Measurements from ENCODE around the gene STK35. TPM values are rescaled to one million over a fixed set of nuclear protein-coding genes. Genes with fewer than 3 reads are reported as not detected.

STK35 gene
- total and polyA plus RNA-seq, 7 donors: 4.8 to 16.8 (median 13.6) TPM

GRCh38 chr20:2130062-2130591, 28.5 kb downstream of the STK35 start:
- Histone ChIP-seq H3K27ac (peak overlapping the region in 1 of 4 donors; percentile 37), H3K4me3 (no peak overlapping the region), H3K9me3 (no peaks in the 10 kb centered on the region), H3K27me3 (no peaks in the 10 kb centered on the region), H3K36me3 (peaks cover 0 to 8% (median 0%) of the 10 kb centered on the region in 4 donors), H3K4me1 (peaks cover 0 to 77% (median 68%) of the 10 kb centered on the region in 4 donors)
- WGBS, 2 donors: 92 to 93% methylated on average over 15 of the region's 15 CpGs
- DNase-seq: no peak
- intact Hi-C loops (cut with DNase I): no loop called here
- TF ChIP-seq CTCF (IDR thresholded peaks at IDR 0.05) (no peak), POLR2A (IDR thresholded peaks at IDR 0.05) (no peak), EP300 (IDR thresholded peaks at IDR 0.05) (no peak), POLR2AphosphoS5 (IDR thresholded peaks at IDR 0.05) (no peak)

- DNase-seq: peak; percentile 35
- Histone ChIP-seq H3K4me1 (peaks cover 0 to 77% (median 65%) of the 10 kb centered on the region in 4 donors), H3K4me3 (no peak overlapping the region), H3K27me3 (no peaks in the 10 kb centered on the region), H3K27ac (peak overlapping the region in 2 of 4 donors; percentile 5 to 37), H3K9me3 (no peaks in the 10 kb centered on the region), H3K36me3 (peaks cover 0 to 8% (median 0%) of the 10 kb centered on the region in 4 donors)
- intact Hi-C loops (cut with DNase I): no loop called here
- no peak for TF ChIP-seq POLR2AphosphoS5 (IDR thresholded peaks at IDR 0.05)
- TF ChIP-seq POLR2A (IDR thresholded peaks at IDR 0.05): no peak
- no peak for TF ChIP-seq EP300 (IDR thresholded peaks at IDR 0.05)
- TF ChIP-seq CTCF (IDR thresholded peaks at IDR 0.05): no peak
- 95% methylated on average over 9 of the region's 9 CpGs for WGBS, 2 donors
Measured at GRCh38 chr20:2130683-2131082, 29.1 kb downstream of the STK35 start.

GRCh38 chr20:2131366-2131765, 29.7 kb downstream of the STK35 start:
- peak; percentile 26 for DNase-seq
- no peaks in the 10 kb centered on the region for H3K9me3 ChIP-seq
- H3K27ac ChIP-seq: peak overlapping the region in 3 of 4 donors; percentile 46 to 70 (median 59)
- no peak for TF ChIP-seq POLR2AphosphoS5 (IDR thresholded peaks at IDR 0.05)
- TF ChIP-seq POLR2A (IDR thresholded peaks at IDR 0.05): no peak
- TF ChIP-seq EP300 (IDR thresholded peaks at IDR 0.05): no peak
- no peak for TF ChIP-seq CTCF (IDR thresholded peaks at IDR 0.05)
- H3K36me3 ChIP-seq: peaks cover 0 to 8% (median 0%) of the 10 kb centered on the region in 4 donors
- H3K27me3 ChIP-seq: no peaks in the 10 kb centered on the region
- intact Hi-C loops (cut with DNase I): no loop called here
- peaks cover 0 to 77% (median 63%) of the 10 kb centered on the region in 4 donors for H3K4me1 ChIP-seq
- 98% methylated on average over 3 of the region's 3 CpGs for WGBS, 2 donors
- no peak overlapping the region for H3K4me3 ChIP-seq

GRCh38 chr20:2132461-2132901, 30.9 kb downstream of the STK35 start:
- Histone ChIP-seq H3K4me3 (no peak overlapping the region), H3K27ac (peak overlapping the region in 3 of 4 donors; percentile 46 to 70 (median 59)), H3K9me3 (no peaks in the 10 kb centered on the region), H3K36me3 (peaks cover 0 to 8% (median 0%) of the 10 kb centered on the region in 4 donors), H3K27me3 (no peaks in the 10 kb centered on the region), H3K4me1 (peaks cover 0 to 77% (median 58%) of the 10 kb centered on the region in 4 donors)
- 57 to 87% methylated on average over 3 of the region's 3 CpGs for WGBS, 2 donors
- TF ChIP-seq CTCF (IDR thresholded peaks at IDR 0.05): no peak
- TF ChIP-seq POLR2AphosphoS5 (IDR thresholded peaks at IDR 0.05): peak in 2 of 4 donors; percentile 19 to 25
- no peak for DNase-seq
- intact Hi-C loops (cut with DNase I): no loop called here
